Loucy (cell line): Measurements from ENCODE around the gene PRDX3.
A peak's percentile ranks its signal among the peaks of the same experiment; 100 is the strongest.

ENCODE experiments used
- H2AFZ ChIP-seq: fragments of 200-600 bp; sonication (generic); 2 replicates; pipeline ENCODE4 v1.6.0; 2016; ENCODE audit warnings: antibody characterized with exemption, mild to moderate bottlenecking, low read length, moderate library complexity
- H3F3A ChIP-seq: fragments of 200-600 bp; 2 replicates; pipeline ENCODE4 v1.6.0; 2016; ENCODE audit warnings: antibody characterized with exemption, low read depth, mild to moderate bottlenecking
- H3K27me3 ChIP-seq: fragments of 200-600 bp; sonication (generic); 2 replicates; pipeline ENCODE4 v1.6.1; 2014; ENCODE audit warnings: low read length, mild to moderate bottlenecking; ENCODE audit not compliant: insufficient read depth, poor library complexity, severe bottlenecking
- H3K36me3 ChIP-seq: fragments of 200-600 bp; sonication (generic); 2 replicates; pipeline ENCODE4 v1.6.1; 2016; ENCODE audit warnings: low read length; ENCODE audit not compliant: insufficient read depth
- H3K4me1 ChIP-seq: fragments of 200-600 bp; sonication (generic); 2 replicates; pipeline ENCODE4 v1.5.1; 2014; ENCODE audit warnings: low read length, mild to moderate bottlenecking; ENCODE audit not compliant: insufficient read depth, poor library complexity, severe bottlenecking
- H3K4me2 ChIP-seq: fragments of 200-600 bp; sonication (generic); 2 replicates; pipeline ENCODE4 v1.6.0; 2014; ENCODE audit warnings: antibody characterized with exemption, low read length, low read depth, mild to moderate bottlenecking; ENCODE audit not compliant: poor library complexity, severe bottlenecking
- H3K4me3 ChIP-seq: fragments of 200-600 bp; sonication (generic); 2 replicates; pipeline ENCODE4 v1.5.1; 2014; ENCODE audit warnings: low read length, mild to moderate bottlenecking, mixed read lengths; ENCODE audit not compliant: poor library complexity, severe bottlenecking
- H3K79me2 ChIP-seq: fragments of 200-600 bp; sonication (generic); 2 replicates; pipeline ENCODE4 v1.6.1; 2014; ENCODE audit warnings: low read length; ENCODE audit not compliant: insufficient read depth
- H3K9ac ChIP-seq: fragments of 200-600 bp; sonication (generic); 2 replicates; pipeline ENCODE4 v1.6.0; 2014; ENCODE audit warnings: mild to moderate bottlenecking, low read depth, low read length, moderate library complexity; ENCODE audit not compliant: poor library complexity, severe bottlenecking
- H3K9me2 ChIP-seq: fragments of 200-600 bp; sonication (generic); replicated peaks from 2 replicates; pipeline ENCODE4 v1.6.1; 2016; ENCODE audit warnings: low read depth, low read length, mixed read lengths
- H3K9me3 ChIP-seq: fragments of 200-600 bp; sonication (generic); 2 replicates; pipeline ENCODE4 v1.6.1; 2014; ENCODE audit warnings: mild to moderate bottlenecking, antibody characterized with exemption, low read length, low read depth; ENCODE audit not compliant: insufficient read depth
- H4K20me1 ChIP-seq: fragments of 200-600 bp; sonication (generic); 2 replicates; pipeline ENCODE4 v1.6.0; 2014; ENCODE audit warnings: antibody characterized with exemption, low read length, mild to moderate bottlenecking; ENCODE audit not compliant: insufficient read depth, poor library complexity, severe bottlenecking
- EZH2phosphoT487 ChIP-seq: fragments of 200-600 bp; IDR thresholded peaks from 2 replicates; pipeline ENCODE4 v1.6.1; 2018; ENCODE audit warnings: antibody characterized with exemption, mild to moderate bottlenecking, moderate library complexity, borderline replicate concordance
- TF ChIP-seq, protein P1 (sequence below): fragments of 200-600 bp; sonication (generic); conservative IDR thresholded peaks from 2 replicates; pipeline ENCODE4 v1.5.1; 2014; ENCODE audit warnings: mild to moderate bottlenecking, antibody characterized with exemption, low read length

Gene PRDX3

DNA sequence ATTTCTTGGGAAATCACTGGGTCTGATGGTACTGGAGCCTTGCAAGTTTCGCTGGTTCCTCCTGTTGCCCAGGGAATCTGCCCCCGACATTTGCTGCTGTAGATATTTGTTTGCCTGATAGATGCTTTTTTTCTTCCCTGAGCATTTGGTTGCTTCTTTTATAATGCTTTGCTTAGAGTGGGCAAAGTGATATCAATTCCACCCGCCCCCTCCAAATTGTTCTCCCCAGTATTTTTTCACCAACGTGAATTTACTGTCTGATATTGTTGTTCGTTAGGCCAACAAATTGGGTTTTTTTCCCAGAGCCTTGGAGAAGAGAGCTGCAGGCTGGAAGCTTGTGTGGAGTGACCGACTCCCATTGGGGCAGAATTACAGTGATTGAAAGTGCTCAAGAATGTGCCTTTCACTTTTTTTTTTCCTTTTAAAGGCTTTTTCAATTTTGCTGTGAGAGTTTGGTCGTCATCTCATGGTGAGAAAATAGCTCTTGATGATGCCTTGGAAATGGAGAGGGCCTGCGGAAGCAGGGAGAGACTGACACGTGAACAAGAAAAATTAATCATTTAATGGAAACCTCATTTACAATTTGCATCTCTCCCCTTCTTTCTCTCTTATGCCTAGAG lies 31.2 kb upstream of the PRDX3 start:
- H3K4me1 ChIP-seq, result peaks cover 59% of the 10 kb centered on the region
- H3K9me2 ChIP-seq, result no peaks in the 10 kb centered on the region
- peak overlapping the region; percentile 77 for H3K9ac ChIP-seq
- TF ChIP-seq, protein P1, sequence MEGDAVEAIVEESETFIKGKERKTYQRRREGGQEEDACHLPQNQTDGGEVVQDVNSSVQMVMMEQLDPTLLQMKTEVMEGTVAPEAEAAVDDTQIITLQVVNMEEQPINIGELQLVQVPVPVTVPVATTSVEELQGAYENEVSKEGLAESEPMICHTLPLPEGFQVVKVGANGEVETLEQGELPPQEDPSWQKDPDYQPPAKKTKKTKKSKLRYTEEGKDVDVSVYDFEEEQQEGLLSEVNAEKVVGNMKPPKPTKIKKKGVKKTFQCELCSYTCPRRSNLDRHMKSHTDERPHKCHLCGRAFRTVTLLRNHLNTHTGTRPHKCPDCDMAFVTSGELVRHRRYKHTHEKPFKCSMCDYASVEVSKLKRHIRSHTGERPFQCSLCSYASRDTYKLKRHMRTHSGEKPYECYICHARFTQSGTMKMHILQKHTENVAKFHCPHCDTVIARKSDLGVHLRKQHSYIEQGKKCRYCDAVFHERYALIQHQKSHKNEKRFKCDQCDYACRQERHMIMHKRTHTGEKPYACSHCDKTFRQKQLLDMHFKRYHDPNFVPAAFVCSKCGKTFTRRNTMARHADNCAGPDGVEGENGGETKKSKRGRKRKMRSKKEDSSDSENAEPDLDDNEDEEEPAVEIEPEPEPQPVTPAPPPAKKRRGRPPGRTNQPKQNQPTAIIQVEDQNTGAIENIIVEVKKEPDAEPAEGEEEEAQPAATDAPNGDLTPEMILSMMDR, result no peak
- TF ChIP-seq EZH2phosphoT487, result no peak
- H3K79me2 ChIP-seq, result peaks cover 63% of the 10 kb centered on the region
- H3K27me3 ChIP-seq, result no peaks in the 10 kb centered on the region
- no peaks in the 10 kb centered on the region for H3K9me3 ChIP-seq
- no peaks in the 10 kb centered on the region for H3K36me3 ChIP-seq
- peak overlapping the region; percentile 83 for H3K4me3 ChIP-seq
- H2AFZ ChIP-seq, result 0 out of 2 replicates have a peak overlapping the region, but pooled peaks have one; percentile 47
- no peaks in the 10 kb centered on the region for H4K20me1 ChIP-seq
- peak overlapping the region; percentile 96 for H3K4me2 ChIP-seq
- H3F3A ChIP-seq, result peaks cover 19% of the 10 kb centered on the region

DNA sequence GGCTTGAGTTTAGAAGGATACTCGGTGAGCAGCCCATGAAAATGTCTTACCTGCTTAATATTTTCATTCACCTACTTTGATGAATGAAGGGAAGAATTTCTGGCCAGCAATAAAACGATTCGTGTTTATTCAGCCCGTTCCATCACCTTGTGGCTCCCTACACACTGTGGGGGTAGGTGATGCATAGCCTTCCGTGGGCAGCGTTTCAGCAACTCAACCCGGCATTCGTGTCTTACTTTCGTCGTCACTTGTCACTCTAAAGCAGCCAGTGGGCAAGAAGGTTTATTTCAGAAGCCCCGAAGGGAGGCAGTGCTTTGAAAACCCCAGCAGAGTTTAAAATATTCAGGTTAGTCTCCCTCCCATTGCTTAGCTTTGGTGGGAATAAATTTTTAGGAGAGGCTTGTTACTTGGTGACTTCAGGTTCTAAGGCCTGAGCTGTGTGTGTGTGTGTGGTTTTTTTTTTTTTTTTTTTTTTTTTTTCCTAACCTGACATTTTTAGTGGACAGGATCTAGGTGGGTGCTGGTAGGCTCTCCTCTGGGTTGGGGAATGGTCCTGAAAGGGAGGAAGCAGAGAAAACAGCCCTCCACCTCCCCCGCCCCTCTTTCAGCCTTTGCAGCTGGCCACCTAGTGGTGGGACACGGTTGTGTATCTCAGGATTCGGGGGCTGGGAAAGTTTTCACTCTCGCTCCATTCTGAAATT lies 30.6 kb upstream of the PRDX3 start:
- H3K79me2 ChIP-seq, result peaks cover 56% of the 10 kb centered on the region
- H3K9me3 ChIP-seq, result no peaks in the 10 kb centered on the region
- TF ChIP-seq, protein P1, result peak; percentile 83
- TF ChIP-seq EZH2phosphoT487, result no peak
- no peaks in the 10 kb centered on the region for H4K20me1 ChIP-seq
- no peaks in the 10 kb centered on the region for H3K36me3 ChIP-seq
- peak overlapping the region; percentile 96 for H3K4me2 ChIP-seq
- H3K9ac ChIP-seq, result peak overlapping the region; percentile 77
- H2AFZ ChIP-seq, result peak overlapping the region; percentile 47
- peak overlapping the region; percentile 83 for H3K4me3 ChIP-seq
- H3K9me2 ChIP-seq, result no peaks in the 10 kb centered on the region
- peaks cover 57% of the 10 kb centered on the region for H3K4me1 ChIP-seq
- H3K27me3 ChIP-seq, result no peaks in the 10 kb centered on the region
- H3F3A ChIP-seq, result peaks cover 19% of the 10 kb centered on the region

DNA sequence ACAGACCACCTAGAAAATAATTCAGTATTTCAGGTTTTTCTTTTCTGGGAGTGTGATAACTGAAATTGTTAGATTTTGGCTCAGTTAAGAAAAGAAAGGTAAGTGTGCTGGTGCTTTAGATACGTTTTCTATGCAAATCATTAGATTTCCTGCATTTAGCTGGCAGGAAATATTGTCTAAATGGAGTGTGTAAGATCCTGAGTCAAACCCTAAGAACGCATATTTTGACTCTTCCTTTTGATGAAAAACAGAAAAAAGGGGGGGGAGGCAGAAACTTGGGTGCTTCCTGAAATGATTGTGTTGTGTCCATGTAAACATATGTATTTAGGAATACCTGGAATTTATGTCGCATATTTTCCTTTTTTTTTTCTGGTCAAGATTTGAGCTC lies 29.9 kb upstream of the PRDX3 start:
- no peak for TF ChIP-seq EZH2phosphoT487
- TF ChIP-seq, protein P1, result no peak
- peak overlapping the region; percentile 77 for H3K9ac ChIP-seq
- H4K20me1 ChIP-seq, result no peaks in the 10 kb centered on the region
- peaks cover 19% of the 10 kb centered on the region for H3F3A ChIP-seq
- peak overlapping the region; percentile 96 for H3K4me2 ChIP-seq
- peaks cover 51% of the 10 kb centered on the region for H3K4me1 ChIP-seq
- peaks cover 50% of the 10 kb centered on the region for H3K79me2 ChIP-seq
- H3K9me3 ChIP-seq, result no peaks in the 10 kb centered on the region
- no peaks in the 10 kb centered on the region for H3K36me3 ChIP-seq
- H2AFZ ChIP-seq, result no peak overlapping the region; the same call in 1 of the 2 replicates
- H3K9me2 ChIP-seq, result no peaks in the 10 kb centered on the region
- peak overlapping the region; percentile 83 for H3K4me3 ChIP-seq
- no peaks in the 10 kb centered on the region for H3K27me3 ChIP-seq
